GM18873 (cell line): Measurements from ENCODE around the gene PSMG4.

Source experiments
- ATAC-seq: cut with Tn5 transposase; IDR thresholded peaks from one replicate; pipeline ENCODE4 v1.9.1; 2021; ENCODE audit warnings: mild to moderate bottlenecking, moderate library complexity, moderate number of reproducible peaks; ENCODE audit not compliant: unreplicated experiment, low FRiP score

Gene PSMG4

GRCh38 chr6:3247255-3248146, 11.2 kb upstream of the PSMG4 start:
- ATAC-seq = no peak

- no peak for ATAC-seq
Measured at GRCh38 chr6:3249821-3250220, 8.9 kb upstream of the PSMG4 start.

GRCh38 chr6:3250231-3250675, 8.5 kb upstream of the PSMG4 start:
- no peak for ATAC-seq

- peak; percentile 59 for ATAC-seq
Measured at GRCh38 chr6:3251462-3252314, 7.1 kb upstream of the PSMG4 start.

- no peak for ATAC-seq
Measured at GRCh38 chr6:3252369-3252768, 6.4 kb upstream of the PSMG4 start.

- no peak for ATAC-seq
Measured at GRCh38 chr6:3252861-3253596, 5.7 kb upstream of the PSMG4 start.

- no peak for ATAC-seq
Measured at GRCh38 chr6:3253597-3253961, 5.2 kb upstream of the PSMG4 start.

GRCh38 chr6:3258201-3258600, 546 bp upstream of the PSMG4 start:
- ATAC-seq = no peak

GRCh38 chr6:3259491-3259958, 778 bp downstream of the PSMG4 start:
- peak; percentile 22 for ATAC-seq

- ATAC-seq = no peak
Measured at GRCh38 chr6:3260296-3260695, 1.5 kb downstream of the PSMG4 start.

GRCh38 chr6:3260772-3261517, 2.2 kb downstream of the PSMG4 start:
- ATAC-seq = no peak

- ATAC-seq = no peak
Measured at GRCh38 chr6:3261518-3261820, 2.7 kb downstream of the PSMG4 start.

- ATAC-seq = no peak
Measured at GRCh38 chr6:3261921-3262320, 3.2 kb downstream of the PSMG4 start.

- no peak for ATAC-seq
Measured at GRCh38 chr6:3263096-3263495, 4.3 kb downstream of the PSMG4 start.

- no peak for ATAC-seq
Measured at GRCh38 chr6:3264356-3264755, 5.6 kb downstream of the PSMG4 start.

- no peak for ATAC-seq
Measured at GRCh38 chr6:3265671-3266070, 6.9 kb downstream of the PSMG4 start.

- no peak for ATAC-seq
Measured at GRCh38 chr6:3266170-3266569, 7.4 kb downstream of the PSMG4 start.

- ATAC-seq = no peak
Measured at GRCh38 chr6:3267162-3267561, 8.4 kb downstream of the PSMG4 start.

GRCh38 chr6:3268680-3269079, 9.9 kb downstream of the PSMG4 start:
- ATAC-seq = no peak

- no peak for ATAC-seq
Measured at GRCh38 chr6:3269281-3269975, 10.7 kb downstream of the PSMG4 start.
